Chondrocyte (in vitro differentiated cells): ENCODE measurements around the gene EXD3. TPM values are rescaled to one million over a fixed set of nuclear protein-coding genes. Genes with fewer than 3 reads are reported as not detected.

Experiments used
- DNase-seq: peaks from one replicate; pipeline ENCODE4 v3.0.0; 2021; ENCODE audit warnings: mixed read lengths, low spot score
- H3K27ac Mint-ChIP-seq: one replicate; pipeline ENCODE4 v1.8.0; 2021; ENCODE audit warnings: mild to moderate bottlenecking, moderate library complexity, mixed read lengths; ENCODE audit not compliant: unreplicated experiment
- H3K27me3 Mint-ChIP-seq: 2 replicates; pipeline ENCODE4 v1.8.0; 2021; ENCODE audit warnings: low read depth, mixed read lengths
- H3K36me3 Mint-ChIP-seq: 2 replicates; pipeline ENCODE4 v1.8.0; 2021; ENCODE audit warnings: low read depth, mixed read lengths
- H3K4me1 Mint-ChIP-seq: 2 replicates; pipeline ENCODE4 v1.8.0; 2021; ENCODE audit warnings: low read depth, mild to moderate bottlenecking, mixed read lengths
- H3K4me3 Mint-ChIP-seq: one replicate; pipeline ENCODE4 v1.8.0; 2021; ENCODE audit warnings: mild to moderate bottlenecking, moderate library complexity, mixed read lengths; ENCODE audit not compliant: unreplicated experiment
- H3K9me3 Mint-ChIP-seq: 2 replicates; pipeline ENCODE4 v1.8.0; 2021; ENCODE audit warnings: low read depth, mixed read lengths
- CTCF ChIP-seq: fragments of 200-600 bp; sonication (generic); IDR thresholded peaks from 2 replicates; pipeline ENCODE4 v1.5.0; 2021; ENCODE audit warnings: antibody characterized with exemption, mild to moderate bottlenecking, moderate library complexity
- total RNA-seq: library from RNA; stranded (reverse); gene quantifications from 3 replicates; pipeline ENCODE4 v1.2.1, GENCODE V29; 2021

The EXD3 gene
- total RNA-seq, 1 donor from 2014 or later, result 11.6 TPM

GRCh38 chr9:137416563-137417151 lies 6.3 kb downstream of the EXD3 start:
- H3K27ac Mint-ChIP-seq, result no peak overlapping the region
- H3K36me3 Mint-ChIP-seq, result no peaks in the 10 kb centered on the region
- DNase-seq, result peak; percentile 91
- no peak for TF ChIP-seq CTCF
- no peak overlapping the region for H3K4me3 Mint-ChIP-seq
- H3K4me1 Mint-ChIP-seq, result peaks cover 30% of the 10 kb centered on the region
- no peaks in the 10 kb centered on the region for H3K9me3 Mint-ChIP-seq
- no peaks in the 10 kb centered on the region for H3K27me3 Mint-ChIP-seq

GRCh38 chr9:137416006-137416562 lies 6.9 kb downstream of the EXD3 start:
- Mint-ChIP-seq H3K9me3 (no peaks in the 10 kb centered on the region), H3K4me1 (peaks cover 31% of the 10 kb centered on the region), H3K27me3 (no peaks in the 10 kb centered on the region), H3K27ac (no peak overlapping the region), H3K36me3 (no peaks in the 10 kb centered on the region), H3K4me3 (no peak overlapping the region)
- no peak for TF ChIP-seq CTCF
- no peak for DNase-seq

- H3K27ac Mint-ChIP-seq, result no peak overlapping the region
- no peak for DNase-seq
- H3K27me3 Mint-ChIP-seq, result no peaks in the 10 kb centered on the region
- no peaks in the 10 kb centered on the region for H3K36me3 Mint-ChIP-seq
- peaks cover 33% of the 10 kb centered on the region for H3K4me1 Mint-ChIP-seq
- no peak for TF ChIP-seq CTCF
- H3K9me3 Mint-ChIP-seq, result no peaks in the 10 kb centered on the region
- H3K4me3 Mint-ChIP-seq, result no peak overlapping the region
Observed at GRCh38 chr9:137415451-137415850, 7.5 kb downstream of the EXD3 start.

- no peak for DNase-seq
- no peak for TF ChIP-seq CTCF
- Mint-ChIP-seq H3K27me3 (no peaks in the 10 kb centered on the region), H3K4me3 (no peak overlapping the region), H3K36me3 (no peaks in the 10 kb centered on the region), H3K27ac (peak overlapping the region; percentile 74), H3K4me1 (peaks cover 35% of the 10 kb centered on the region), H3K9me3 (no peaks in the 10 kb centered on the region)
Observed at GRCh38 chr9:137412431-137412830, 10.5 kb downstream of the EXD3 start.

- Mint-ChIP-seq H3K27ac (peak overlapping the region; percentile 74), H3K9me3 (no peaks in the 10 kb centered on the region), H3K4me3 (no peak overlapping the region), H3K4me1 (peaks cover 35% of the 10 kb centered on the region), H3K27me3 (no peaks in the 10 kb centered on the region), H3K36me3 (no peaks in the 10 kb centered on the region)
- DNase-seq, result no peak
- no peak for TF ChIP-seq CTCF
Observed at GRCh38 chr9:137411645-137412380, 11.1 kb downstream of the EXD3 start.
